ENCODE results near the gene CNTNAP5. TPM values are rescaled to one million over a fixed set of nuclear protein-coding genes. Genes with fewer than 3 reads are reported as not detected.

The CNTNAP5 gene
- total and polyA plus RNA-seq, 9 of the 15 experiments (the other 6 are each of a cell fraction or from before 2014, with no cell fraction given) = not detected

DNA sequence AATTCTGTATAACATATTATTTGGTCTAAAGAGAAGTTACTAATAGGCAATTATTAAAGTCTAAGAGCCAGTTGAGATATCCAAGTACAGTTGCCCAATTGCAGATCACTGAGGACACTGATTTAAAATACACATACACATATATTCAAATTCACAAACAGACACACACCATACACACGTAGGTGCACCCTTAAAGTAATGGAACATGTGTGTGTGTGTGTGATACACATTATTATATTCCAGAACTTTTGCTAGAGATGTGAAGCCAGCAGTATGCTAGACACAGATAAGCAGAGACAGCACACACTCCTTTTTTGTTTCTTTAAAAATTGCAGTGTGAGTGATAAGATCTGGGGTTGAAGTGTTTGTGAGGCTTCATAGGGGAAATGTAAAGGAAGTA, 292.5 kb downstream of the CNTNAP5 start:
- in situ Hi-C loops (cut with MboI) = no loop called here
- 5% methylated on average over 1 of the region's 1 CpG for WGBS (ENCODE audit: insufficient coverage, low coverage, missing lambda C conversion rate)
- ChIA-PET CTCF (ENCODE audit: low intra/inter-chr PET ratio) (no interaction called here), POLR2A (no interaction called here)
- TF ChIP-seq FIP1L1 (IDR thresholded peaks at IDR 0.05; ENCODE audit: low read depth, low read length, poor library complexity, severe bottlenecking) (no peak), ZEB2 (IDR thresholded peaks at IDR 0.05) (no peak), ZNF778 (CRISPR knock-in tag; IDR thresholded peaks at IDR 0.05) (no peak), DNMT1 (IDR thresholded peaks at IDR 0.05) (no peak), CCNT2 (IDR thresholded peaks at IDR 0.05; ENCODE audit: borderline replicate concordance, extremely low read depth, insufficient read length, low read depth, low read length) (no peak), JUND (IDR thresholded peaks at IDR 0.05; ENCODE audit: borderline replicate concordance, low read depth, low read length) (no peak), JUND (tag; IDR thresholded peaks at IDR 0.05; ENCODE audit: borderline replicate concordance, low read depth, low read length) (no peak), NFE2L1 (tag; IDR thresholded peaks at IDR 0.05; ENCODE audit: borderline replicate concordance, low read depth) (no peak), MTF1 (CRISPR knock-in tag; IDR thresholded peaks at IDR 0.05; ENCODE audit: borderline replicate concordance) (no peak), NRF1 (conservative IDR thresholded peaks at IDR 0.05 in 1 of 2, IDR thresholded peaks at IDR 0.05 in 1 of 2) (no peak), GABPB2 (CRISPR knock-in tag; conservative IDR thresholded peaks at IDR 0.05) (no peak), ZNF277 (CRISPR knock-in tag; IDR thresholded peaks at IDR 0.05; ENCODE audit: borderline replicate concordance) (no peak), NFYB (IDR thresholded peaks at IDR 0.05; ENCODE audit: extremely low read depth, insufficient read length) (no peak), SRSF1 (IDR thresholded peaks at IDR 0.05; ENCODE audit: low read depth, low read length) (no peak)
- no peaks in the 10 kb centered on the region for H3K4me1 ChIP-seq (replicated peaks in 1 of 2; ENCODE audit: control insufficient read depth in 2 of 2, insufficient read depth in 2 of 2, low read length in 2 of 2)
- no peak for DNase-seq (ENCODE audit: extremely low read depth in 1 of 4, low spot score in 3 of 4)
- no peak overlapping the region for H2AFZ ChIP-seq (ENCODE audit: low read depth, low read length)
- H3K36me3 ChIP-seq (ENCODE audit: control insufficient read depth, insufficient read depth, low read length) = no peaks in the 10 kb centered on the region
- H3K9me1 ChIP-seq (ENCODE audit: control insufficient read depth, insufficient read depth, low read length) = no peaks in the 10 kb centered on the region
- no peaks in the 10 kb centered on the region for H3K27me3 ChIP-seq (ENCODE audit: control insufficient read depth in 2 of 2, insufficient read depth in 2 of 2, low read length in 2 of 2)
- H3K9ac ChIP-seq (ENCODE audit: insufficient read depth in 1 of 2, low read depth in 2 of 2, low read length in 2 of 2) = no peak overlapping the region
- no TSS peak for BruUV-seq (replicated peaks)
- H3K4me2 ChIP-seq (ENCODE audit: insufficient read depth, low read length) = no peak overlapping the region
- H3K79me2 ChIP-seq (ENCODE audit: control insufficient read depth, insufficient read depth, low read length) = no peaks in the 10 kb centered on the region
- FAIRE-seq = no peak
- no peak overlapping the region for H3K27ac ChIP-seq (ENCODE audit: extremely low read depth, low read depth, low read length)
- no peak for ATAC-seq
- no peaks in the 10 kb centered on the region for H4K20me1 ChIP-seq (replicated peaks; ENCODE audit: control insufficient read depth, insufficient read depth, low read length)
- H3K9me3 ChIP-seq (replicated peaks; ENCODE audit: control insufficient read depth, insufficient read depth, low read depth, low read length) = no peaks in the 10 kb centered on the region
- intact Hi-C loops (cut with micrococcal nuclease) = no loop called here
- no peak overlapping the region for H3K4me3 ChIP-seq

All from K562 (cell line).